Prostate gland (tissue), 2 donors: ENCODE results near the gene ADPRM. TPM values are rescaled to one million over a fixed set of nuclear protein-coding genes. Genes with fewer than 3 reads are reported as not detected.
"Not testable (repeated sequence)": the region's sequence is repeated elsewhere in the genome, so short reads cannot be mapped to it uniquely, and the experiment has no call there.

ENCODE experiments used
- DNase-seq: peaks from one replicate; pipeline ENCODE4 v3.0.0-alpha.2; 2019; ENCODE audit warnings: low spot score
- H3K27ac ChIP-seq, 2 donors: fragments of 200-600 bp; sonication (generic); 2 replicates each; pipeline ENCODE4 v1.5.1; 2017 to 2019
- H3K27me3 ChIP-seq: fragments of 200-600 bp; sonication (generic); replicated peaks from 2 replicates; pipeline ENCODE4 v1.5.1; 2019; ENCODE audit not compliant: insufficient read depth
- H3K36me3 ChIP-seq, 2 donors: fragments of 200-600 bp; sonication (generic); 1 replicate in 1 of 2; 2 replicates in 1 of 2; pipeline versions ENCODE4 v1.5.1 to v1.8.1; 2017 to 2019
- H3K4me1 ChIP-seq: fragments of 200-600 bp; sonication (generic); replicated peaks from 2 replicates; pipeline ENCODE4 v1.5.1; 2019
- H3K4me3 ChIP-seq, 2 donors: fragments of 200-600 bp; sonication (generic); 2 replicates each; pipeline ENCODE4 v1.5.1; 2017 to 2019
- H3K9me3 ChIP-seq: fragments of 200-600 bp; sonication (generic); 2 replicates; pipeline ENCODE4 v1.5.1; 2017
- CTCF ChIP-seq, 4 experiments: fragments of 200-600 bp in 2 of 4; fragments of 450-650 bp in 2 of 4; sonication (generic) in 2 of 4; IDR thresholded peaks; 1 replicate in 3 of 4; 2 replicates in 1 of 4; pipeline ENCODE4 v1.5.1; 2016 to 2019; ENCODE audit warnings: antibody characterized with exemption in 4 of 4, mild to moderate bottlenecking in 2 of 4, moderate library complexity in 2 of 4
- POLR2A ChIP-seq: fragments of 450-650 bp; IDR thresholded peaks from one replicate; pipeline ENCODE4 v1.6.1; 2016; ENCODE audit warnings: antibody characterized with exemption, mild to moderate bottlenecking
- POLR2AphosphoS5 ChIP-seq: sonication (generic); formaldehyde crosslinking; IDR thresholded peaks from one replicate; pipeline ENCODE4 v1.6.1; 2017; ENCODE audit warnings: antibody characterized with exemption
- WGBS: methylation state at CpG from one replicate; pipeline ENCODE4 v1.1.5; 2018; 5-methylcytosine and 5-hydroxymethylcytosine counted together
- intact Hi-C: fragments of 100-400 bp; cut with DNase I; formaldehyde crosslinking; loops from one replicate; pipeline ENCODE4 v1.14.2; 2022
- total RNA-seq, 2 donors: library from RNA; depleted of rRNA; stranded (reverse); fragments of >200 nt; gene quantifications; one replicate each; pipeline ENCODE4 v1.1.0, GENCODE V29; 2016

The ADPRM gene
- total RNA-seq, 2 donors from 2014 or later: 9.7 to 23.1 TPM

- TF ChIP-seq CTCF (IDR thresholded peaks at IDR 0.05): no peak
- no peak for TF ChIP-seq POLR2AphosphoS5
- TF ChIP-seq POLR2A: no peak
- no peaks in the 10 kb centered on the region for H3K9me3 ChIP-seq
- intact Hi-C loops: no loop called here
- H3K4me1 ChIP-seq: no peaks in the 10 kb centered on the region
- DNase-seq: no peak
- 81% methylated on average over 12 of the region's 12 CpGs for WGBS
- no peaks in the 10 kb centered on the region for H3K36me3 ChIP-seq
- H3K27me3 ChIP-seq: no peaks in the 10 kb centered on the region
- no peak overlapping the region for H3K27ac ChIP-seq
- H3K4me3 ChIP-seq: no peak overlapping the region
Observed at GRCh38 chr17:10673312-10673711, 24.1 kb upstream of the ADPRM start.

GRCh38 chr17:10674704-10675103, 22.7 kb upstream of the ADPRM start:
- H3K9me3 ChIP-seq: no peaks in the 10 kb centered on the region
- no peaks in the 10 kb centered on the region for H3K36me3 ChIP-seq
- no peaks in the 10 kb centered on the region for H3K27me3 ChIP-seq
- H3K27ac ChIP-seq: no peak overlapping the region
- H3K4me3 ChIP-seq: no peak overlapping the region
- H3K4me1 ChIP-seq: no peaks in the 10 kb centered on the region
- no peak for DNase-seq
- TF ChIP-seq POLR2A (no peak), POLR2AphosphoS5 (no peak), CTCF (IDR thresholded peaks at IDR 0.05) (no peak)
- intact Hi-C loops: no loop called here
- WGBS: 100% methylated on average over 4 of the region's 4 CpGs

- Histone ChIP-seq H3K9me3 (no peaks in the 10 kb centered on the region), H3K36me3 (peaks cover 0 to 13% of the 10 kb centered on the region in 2 donors), H3K4me1 (no peaks in the 10 kb centered on the region), H3K27me3 (no peaks in the 10 kb centered on the region), H3K4me3 (no peak overlapping the region), H3K27ac (no peak overlapping the region)
- TF ChIP-seq POLR2A (no peak), POLR2AphosphoS5 (no peak), CTCF (IDR thresholded peaks at IDR 0.05) (no peak)
- intact Hi-C loops: loop anchor here (5.0 kb wide), 1 partner anchor 35 kb away; no protein-coding TSS in a partner anchor
- 49% methylated on average over 7 of the region's 7 CpGs for WGBS
- DNase-seq: no peak
Observed at GRCh38 chr17:10681866-10682446, 15.4 kb upstream of the ADPRM start.

- intact Hi-C loops: loop anchor here (5.0 kb wide), 1 partner anchor 37 kb away; no protein-coding TSS in a partner anchor
- WGBS: 78% methylated on average over 2 of the region's 2 CpGs
- TF ChIP-seq POLR2AphosphoS5 (no peak), POLR2A (no peak), CTCF (IDR thresholded peaks at IDR 0.05) (no peak)
- no peak overlapping the region for H3K4me3 ChIP-seq
- DNase-seq: no peak
- no peak overlapping the region for H3K27ac ChIP-seq
- H3K27me3 ChIP-seq: no peaks in the 10 kb centered on the region
- H3K36me3 ChIP-seq: peaks cover 0 to 13% of the 10 kb centered on the region in 2 donors
- no peaks in the 10 kb centered on the region for H3K4me1 ChIP-seq
- H3K9me3 ChIP-seq: no peaks in the 10 kb centered on the region
Observed at GRCh38 chr17:10683853-10684252, 13.5 kb upstream of the ADPRM start.

- TF ChIP-seq CTCF (IDR thresholded peaks at IDR 0.05) (no peak), POLR2A (no peak), POLR2AphosphoS5 (no peak)
- no peak for DNase-seq
- Histone ChIP-seq H3K27me3 (no peaks in the 10 kb centered on the region), H3K4me1 (no peaks in the 10 kb centered on the region), H3K4me3 (no peak overlapping the region), H3K27ac (no peak overlapping the region), H3K9me3 (no peaks in the 10 kb centered on the region), H3K36me3 (peaks cover 0 to 9% of the 10 kb centered on the region in 2 donors)
- intact Hi-C loops: no loop called here
- WGBS: 80% methylated on average over 2 of the region's 2 CpGs
Observed at GRCh38 chr17:10687499-10687898, 9.9 kb upstream of the ADPRM start.

GRCh38 chr17:10695875-10696407, 1.5 kb upstream of the ADPRM start:
- WGBS: 86% methylated on average over 17 of the region's 17 CpGs
- H3K27me3 ChIP-seq, H3K27ac ChIP-seq, H3K4me3 ChIP-seq, H3K4me1 ChIP-seq, DNase-seq, H3K36me3 ChIP-seq, H3K9me3 ChIP-seq, intact Hi-C loops: not testable (repeated sequence)
